OCI-LY7 (cell line): ENCODE data around the gene PPP4R1.
"Not testable (repeated sequence)": the region's sequence is repeated elsewhere in the genome, so short reads cannot be mapped to it uniquely, and the experiment has no call there.

Source experiments
- CTCF ChIP-seq: fragments of 200-600 bp; sonication (generic); conservative IDR thresholded peaks from 2 replicates; pipeline ENCODE4 v1.5.1; 2014; ENCODE audit warnings: mild to moderate bottlenecking, antibody characterized with exemption, low read length, moderate library complexity, mixed read lengths
- EZH2phosphoT487 ChIP-seq: fragments of 200-600 bp; sonication (generic); IDR thresholded peaks from 2 replicates; pipeline ENCODE4 v1.6.1; 2018; ENCODE audit warnings: low read depth, borderline replicate concordance, mild to moderate bottlenecking, mixed run types, antibody characterized with exemption, low read length, moderate library complexity, mixed read lengths

GRCh38 chr18:9641081-9641480 lies 26.7 kb upstream of the PPP4R1 start:
- not testable (repeated sequence) for TF ChIP-seq CTCF, EZH2phosphoT487
